ENCODE data around the gene GBX1. TPM values are rescaled to one million over a fixed set of nuclear protein-coding genes. Genes with fewer than 3 reads are reported as not detected.
A peak's percentile ranks its signal among the peaks of the same experiment; 100 is the strongest.

Gene GBX1
- total RNA-seq, 1 donor from 2014 or later, result not detected

- H3K27me3 ChIP-seq, result no peaks in the 10 kb centered on the region
- H3K9me3 ChIP-seq, result no peaks in the 10 kb centered on the region
- TF ChIP-seq CTCF (IDR thresholded peaks at IDR 0.05), result no peak
- H3K4me1 ChIP-seq, result peaks cover 3 to 5% of the 10 kb centered on the region in 2 donors
- no peak overlapping the region for H3K27ac ChIP-seq
- intact Hi-C loops (cut with DNase I), result loop anchor here (2.0 kb wide), 1 partner anchor 177 kb away; no protein-coding TSS in a partner anchor
- peaks cover 26 to 54% of the 10 kb centered on the region in 2 donors for H3K36me3 ChIP-seq
- DNase-seq (ENCODE audit: low spot score in 2 of 2), result no peak
- peak overlapping the region; percentile 43 to 68 for H3K4me3 ChIP-seq
These were observed 41.5 kb downstream of the GBX1 start for GRCh38 chr7:151125846-151126481.

GRCh38 chr7:151125470-151125845 is 42.0 kb downstream of the GBX1 start:
- Histone ChIP-seq H3K9me3 (no peaks in the 10 kb centered on the region), H3K4me3 (peak overlapping the region; percentile 43 to 68), H3K27ac (no peak overlapping the region), H3K4me1 (peaks cover 3 to 5% of the 10 kb centered on the region in 2 donors), H3K27me3 (no peaks in the 10 kb centered on the region), H3K36me3 (peaks cover 31 to 54% of the 10 kb centered on the region in 2 donors)
- intact Hi-C loops (cut with DNase I), result loop anchor here (2.0 kb wide), 1 partner anchor 177 kb away; no protein-coding TSS in a partner anchor
- DNase-seq (ENCODE audit: low spot score in 2 of 2), result no peak
- TF ChIP-seq CTCF (IDR thresholded peaks at IDR 0.05), result no peak

DNA sequence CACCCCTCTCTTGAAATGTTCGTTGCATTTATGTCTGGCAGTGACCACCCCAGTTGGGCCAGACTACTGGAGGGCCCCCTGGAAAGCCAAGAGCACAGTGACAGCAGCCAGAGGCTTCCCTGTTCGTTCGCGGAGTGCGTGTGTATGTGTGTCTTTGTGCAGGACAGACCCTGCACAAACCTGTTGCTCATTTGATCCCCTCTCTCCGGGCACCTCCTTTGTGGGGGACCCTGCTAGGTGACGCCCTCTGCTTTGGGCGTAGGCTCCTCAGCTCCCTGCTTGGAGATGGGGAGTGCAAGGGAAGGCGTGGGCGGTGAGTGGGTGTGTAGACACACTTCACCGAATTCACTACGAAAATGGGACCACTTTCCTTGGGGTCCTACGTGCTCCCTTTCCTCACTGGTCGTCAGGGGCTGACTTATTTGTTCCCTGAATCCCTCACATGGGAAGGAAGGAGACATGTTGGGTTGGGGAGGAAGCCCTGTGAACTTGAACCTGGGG is 42.5 kb downstream of the GBX1 start:
- DNase-seq (ENCODE audit: low spot score in 2 of 2), result no peak
- peaks cover 3 to 5% of the 10 kb centered on the region in 2 donors for H3K4me1 ChIP-seq
- no peak overlapping the region for H3K4me3 ChIP-seq
- intact Hi-C loops (cut with DNase I), result loop anchor here (1.0 to 2.0 kb wide), 2 partner anchors 47 to 178 kb away; no protein-coding TSS in a partner anchor
- no peaks in the 10 kb centered on the region for H3K9me3 ChIP-seq
- H3K36me3 ChIP-seq, result peaks cover 31 to 54% of the 10 kb centered on the region in 2 donors
- no peaks in the 10 kb centered on the region for H3K27me3 ChIP-seq
- no peak overlapping the region for H3K27ac ChIP-seq
- no peak for TF ChIP-seq CTCF (IDR thresholded peaks at IDR 0.05)

DNA sequence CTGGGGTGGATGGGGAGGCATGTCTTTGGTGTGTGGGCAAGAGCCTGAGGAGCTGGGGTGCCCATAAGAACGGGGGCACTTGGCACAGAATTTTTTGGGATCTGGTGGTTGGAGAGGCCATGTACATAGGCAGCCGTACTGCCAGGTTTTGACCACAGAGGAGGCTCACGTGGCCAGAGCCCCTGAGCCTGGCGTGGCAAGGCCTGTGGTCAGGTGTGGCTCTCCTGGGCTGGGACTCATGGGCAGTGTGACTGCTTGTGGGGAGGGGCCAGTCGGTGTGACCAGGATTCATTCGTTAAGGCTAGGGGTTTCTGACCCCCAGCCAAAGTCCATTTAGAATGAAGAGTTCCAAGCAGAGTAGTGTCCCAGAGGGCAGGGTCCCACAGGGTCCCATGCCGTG is 43.0 kb downstream of the GBX1 start:
- H3K27ac ChIP-seq, result no peak overlapping the region
- DNase-seq (ENCODE audit: low spot score in 2 of 2), result no peak
- H3K9me3 ChIP-seq, result no peaks in the 10 kb centered on the region
- H3K36me3 ChIP-seq, result peaks cover 31 to 54% of the 10 kb centered on the region in 2 donors
- H3K4me1 ChIP-seq, result peaks cover 3 to 5% of the 10 kb centered on the region in 2 donors
- no peaks in the 10 kb centered on the region for H3K27me3 ChIP-seq
- no peak overlapping the region for H3K4me3 ChIP-seq
- intact Hi-C loops (cut with DNase I), result loop anchor here (1.0 to 2.0 kb wide), 2 partner anchors 48 to 178 kb away; no protein-coding TSS in a partner anchor
- no peak for TF ChIP-seq CTCF (IDR thresholded peaks at IDR 0.05)

DNA sequence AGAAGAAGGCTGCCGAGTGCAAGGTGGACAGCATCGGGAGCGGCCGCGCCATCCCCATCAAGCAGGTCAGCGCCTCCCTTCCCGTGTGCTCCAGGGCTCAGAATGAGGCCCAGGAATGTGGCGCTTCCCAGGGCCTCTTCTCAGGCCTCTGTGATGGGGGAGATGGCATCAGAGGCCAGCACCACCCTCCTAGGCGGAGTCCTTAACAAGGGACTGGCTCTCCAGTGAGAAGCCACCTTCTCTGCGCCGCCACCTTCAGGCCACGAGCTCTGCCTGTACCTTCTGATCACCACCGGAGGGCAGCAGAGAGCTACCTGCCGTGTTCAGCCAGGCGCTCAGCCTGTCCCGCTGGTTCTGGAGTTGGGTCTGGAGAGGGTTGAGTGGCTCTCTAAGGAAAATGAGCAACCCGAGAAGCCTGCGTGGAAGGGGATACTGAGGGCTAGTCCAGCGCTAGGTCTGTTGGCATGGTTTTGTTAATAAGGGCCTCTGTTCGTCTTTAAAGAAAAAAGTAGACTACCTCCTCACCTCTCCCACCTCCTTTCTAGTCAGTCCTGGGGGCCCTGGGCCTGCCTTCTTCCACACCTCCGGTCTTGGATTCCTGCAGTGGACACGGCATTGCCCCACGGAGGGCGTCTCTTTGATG is 43.6 kb downstream of the GBX1 start:
- Histone ChIP-seq H3K36me3 (peaks cover 31 to 54% of the 10 kb centered on the region in 2 donors), H3K4me1 (peaks cover 3 to 5% of the 10 kb centered on the region in 2 donors), H3K27me3 (no peaks in the 10 kb centered on the region), H3K9me3 (no peaks in the 10 kb centered on the region), H3K27ac (no peak overlapping the region), H3K4me3 (no peak overlapping the region)
- TF ChIP-seq CTCF (IDR thresholded peaks at IDR 0.05), result peak; percentile 89 to 98 (median 98)
- peak; percentile 22 to 88 for DNase-seq (ENCODE audit: low spot score in 2 of 2)
- intact Hi-C loops (cut with DNase I), result loop anchor here (1.0 to 2.0 kb wide), 2 partner anchors 48 to 179 kb away; no protein-coding TSS in a partner anchor
